NCI-H226 (cell line): ENCODE results near the gene ZNF683.
"Not testable (repeated sequence)": the region's sequence is repeated elsewhere in the genome, so short reads cannot be mapped to it uniquely, and the experiment has no call there.

Experiments
- DNase-seq: peaks from one replicate; pipeline ENCODE4 v3.0.0-alpha.2; 2015

ZNF683 gene

GRCh38 chr1:26372611-26373010 lies at the start of gene ZNF683:
Gene ZNF683 (minus strand): TSS chr1:26372750. CDS start chr1:26368571, 4,179 bp downstream.
- not testable (repeated sequence) for DNase-seq

DNA sequence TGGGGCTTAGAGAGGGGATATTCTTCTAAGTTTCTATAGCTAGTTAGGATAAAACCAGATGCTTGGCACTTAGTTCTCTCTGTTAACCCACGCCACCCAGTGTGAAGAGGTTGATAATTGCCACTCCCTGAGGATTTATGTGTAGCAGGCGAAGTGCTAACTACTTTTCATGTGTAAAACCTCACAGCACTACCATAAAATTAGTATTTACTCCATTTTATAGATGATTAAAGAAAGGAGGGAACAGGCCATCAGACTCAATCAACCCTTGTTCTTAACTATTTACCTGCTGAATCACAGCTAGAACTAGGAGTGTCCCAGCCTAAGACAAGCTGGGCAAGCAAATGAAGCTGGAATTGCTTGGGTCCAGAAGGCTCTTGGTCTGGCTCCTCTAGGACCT lies 46.9 kb upstream of the ZNF683 start:
- DNase-seq = no peak

DNA sequence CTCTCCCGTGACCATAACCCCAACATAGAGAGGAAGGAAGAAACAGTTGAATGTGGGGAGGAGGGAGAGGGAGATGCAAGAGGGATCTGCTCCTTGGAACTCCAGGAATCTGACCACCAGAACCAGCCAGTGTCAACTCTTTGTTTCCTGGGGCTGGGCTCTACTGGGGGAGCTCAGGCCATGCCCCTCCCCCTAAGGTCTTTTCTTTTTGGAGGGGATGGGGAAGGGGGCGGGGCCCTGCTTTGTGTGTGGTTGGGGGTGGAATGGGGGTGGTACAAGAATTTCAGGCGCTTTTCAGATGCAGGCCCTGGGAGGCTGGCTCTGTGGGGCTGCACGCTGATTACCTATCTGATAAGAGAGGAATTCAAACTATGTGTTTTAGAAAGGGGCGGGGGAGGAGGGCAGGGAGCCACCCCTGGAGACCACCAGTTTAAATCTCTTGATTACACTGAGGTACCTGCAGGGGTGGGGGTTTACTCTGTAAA lies 46.4 kb upstream of the ZNF683 start:
- peak; percentile 65 for DNase-seq

DNA sequence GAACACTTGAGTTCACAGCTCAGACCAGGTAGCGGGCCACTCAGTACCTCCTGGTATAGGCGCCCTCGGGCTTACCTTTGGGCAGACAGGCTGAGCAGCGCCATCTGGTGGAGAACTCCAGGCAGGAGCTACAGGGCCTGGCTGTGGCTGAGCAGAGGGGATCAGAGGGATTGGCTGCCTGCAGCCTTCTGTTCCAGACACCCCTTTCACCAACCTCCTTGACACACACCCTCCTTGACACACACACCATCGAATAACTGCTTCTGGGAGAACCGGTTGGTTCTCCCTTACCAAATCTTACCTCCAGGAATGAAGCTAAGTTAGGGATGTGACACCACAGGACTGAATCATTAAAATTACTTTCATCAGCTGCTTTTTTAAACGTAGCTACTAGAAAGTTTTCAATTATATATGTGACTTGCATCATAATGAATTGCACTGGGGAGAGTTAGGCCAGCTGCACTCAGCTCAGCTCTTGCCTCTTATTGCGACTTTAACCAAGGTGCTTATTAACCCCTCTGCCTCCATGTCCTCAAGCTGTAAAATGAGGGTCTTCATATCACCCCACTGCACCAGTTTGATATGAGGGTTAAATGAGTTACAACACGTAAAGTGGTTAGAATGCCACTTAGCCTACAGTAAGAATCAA lies 44.7 kb upstream of the ZNF683 start:
- peak; percentile 54 for DNase-seq

DNA sequence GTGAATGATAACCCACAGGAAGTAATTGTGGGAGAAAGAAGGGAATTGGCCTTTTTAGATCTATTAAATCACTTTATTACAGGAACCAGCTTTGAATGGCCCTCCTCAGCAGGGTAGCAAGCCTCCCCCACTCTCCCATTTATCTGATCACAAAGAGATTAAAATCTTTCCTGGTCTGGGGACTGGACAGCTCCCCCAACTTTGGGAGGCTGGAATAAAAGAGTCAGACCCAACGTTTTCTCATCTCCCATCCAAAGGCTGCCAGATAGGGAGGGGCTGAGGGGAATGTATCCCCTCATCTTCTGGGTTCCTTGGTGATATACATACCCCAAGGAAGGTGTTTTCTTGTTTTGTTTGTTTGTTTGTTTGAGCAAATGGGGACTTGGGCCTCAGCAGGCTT lies 40.5 kb upstream of the ZNF683 start:
- no peak for DNase-seq

- DNase-seq = no peak
These were observed 39.8 kb upstream of the ZNF683 start for GRCh38 chr1:26412180-26412840.

GRCh38 chr1:26411624-26412074 lies 39.1 kb upstream of the ZNF683 start:
- no peak for DNase-seq

GRCh38 chr1:26410706-26411623 lies 38.4 kb upstream of the ZNF683 start, which contains the start of gene LIN28A:
Gene LIN28A (plus strand): TSS chr1:26410817. CDS start chr1:26410892, 75 bp downstream.
- DNase-seq = no peak

GRCh38 chr1:26409191-26409807 lies 36.7 kb upstream of the ZNF683 start:
- DNase-seq = peak; percentile 43

- DNase-seq = peak; percentile 74
These were observed 36.1 kb upstream of the ZNF683 start for GRCh38 chr1:26408604-26409003.

DNA sequence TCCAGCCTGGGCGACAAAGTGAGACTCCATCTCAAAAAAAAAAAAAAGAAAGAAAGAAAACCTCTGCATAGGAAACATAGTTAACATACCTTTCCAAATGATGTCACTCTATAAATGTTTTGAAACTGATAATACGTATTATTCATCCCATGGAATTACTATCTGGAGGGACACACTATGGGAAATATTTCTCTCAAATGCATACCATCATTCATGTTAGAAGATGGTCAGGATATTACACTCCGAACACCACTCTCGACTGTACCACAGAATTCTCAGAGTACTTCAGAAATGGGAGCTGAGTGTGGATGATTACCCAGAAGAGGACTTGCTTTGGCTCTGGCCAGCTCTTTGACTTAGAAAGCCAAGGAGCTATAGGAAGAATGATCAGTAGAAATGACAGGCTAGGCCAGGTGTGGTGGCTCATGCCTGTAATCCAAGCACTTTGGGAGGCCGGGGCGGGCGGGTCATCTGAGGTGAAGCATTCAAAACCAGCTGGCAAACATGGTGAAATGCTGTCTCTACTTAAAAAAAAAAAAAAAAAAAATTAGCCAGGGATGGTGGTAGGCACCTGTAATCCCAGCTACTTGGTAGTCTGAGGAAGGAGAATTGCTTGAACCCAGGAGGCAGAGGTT lies 32.8 kb upstream of the ZNF683 start:
- DNase-seq = peak; percentile 75

DNA sequence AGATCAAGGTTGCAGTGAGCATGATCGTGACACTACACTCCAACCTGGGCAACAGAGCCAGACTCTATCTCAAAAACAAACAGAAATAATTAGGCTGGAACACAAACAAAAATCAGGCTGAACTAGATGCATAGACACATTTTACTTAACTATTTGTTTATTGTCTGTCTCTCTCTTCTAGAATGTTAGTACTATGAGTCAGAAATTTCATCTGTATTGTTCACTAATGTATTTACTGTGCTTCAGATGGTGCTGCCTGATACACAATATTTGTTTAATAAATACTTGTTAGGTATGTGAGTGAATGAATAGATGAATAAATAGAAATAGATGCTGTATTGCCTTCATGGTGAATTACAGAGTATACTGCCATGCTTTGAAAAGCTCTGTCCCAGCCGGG lies 32.1 kb upstream of the ZNF683 start:
- no peak for DNase-seq

DNA sequence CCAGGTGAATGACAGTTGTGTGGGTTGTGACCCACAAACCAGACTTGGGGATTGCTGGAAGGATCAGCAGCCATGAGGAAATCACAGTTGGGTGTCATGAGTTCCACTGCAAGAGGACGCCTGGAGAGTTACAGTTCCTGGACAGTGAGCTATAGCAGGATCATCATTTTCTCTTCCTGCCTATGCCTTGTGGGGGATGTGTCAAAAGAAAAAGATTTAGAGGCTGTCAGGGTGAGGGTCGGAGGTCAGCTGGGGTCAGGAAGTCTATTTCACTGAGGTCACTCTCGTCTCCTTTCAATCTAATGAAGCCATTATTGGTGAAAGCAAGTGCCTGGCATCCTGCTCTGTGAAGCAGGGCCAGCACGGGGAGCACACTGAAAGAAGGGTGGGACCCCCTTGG lies 31.1 kb upstream of the ZNF683 start:
- DNase-seq = no peak

DNA sequence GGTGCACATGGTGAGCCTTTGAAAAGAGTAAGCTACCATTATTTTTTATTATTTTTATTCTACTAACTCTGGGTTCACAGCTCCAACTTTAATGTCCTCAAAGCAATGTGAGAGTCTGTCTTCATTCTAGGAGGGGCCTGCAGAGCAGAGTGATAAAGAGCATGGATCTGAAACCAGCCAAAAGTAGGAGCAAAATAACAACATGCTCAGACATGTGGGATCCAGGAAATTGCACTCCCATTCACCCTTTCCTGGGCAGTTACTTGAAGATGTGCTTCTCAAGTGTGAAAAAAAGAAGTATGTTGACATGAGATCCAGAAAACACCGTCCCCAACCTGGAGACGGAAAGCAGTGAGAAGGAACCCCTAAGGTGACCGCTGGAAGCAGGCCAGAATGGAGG lies 29.3 kb upstream of the ZNF683 start:
- DNase-seq = no peak

GRCh38 chr1:26399034-26399433 lies 26.5 kb upstream of the ZNF683 start:
- DNase-seq = no peak

DNA sequence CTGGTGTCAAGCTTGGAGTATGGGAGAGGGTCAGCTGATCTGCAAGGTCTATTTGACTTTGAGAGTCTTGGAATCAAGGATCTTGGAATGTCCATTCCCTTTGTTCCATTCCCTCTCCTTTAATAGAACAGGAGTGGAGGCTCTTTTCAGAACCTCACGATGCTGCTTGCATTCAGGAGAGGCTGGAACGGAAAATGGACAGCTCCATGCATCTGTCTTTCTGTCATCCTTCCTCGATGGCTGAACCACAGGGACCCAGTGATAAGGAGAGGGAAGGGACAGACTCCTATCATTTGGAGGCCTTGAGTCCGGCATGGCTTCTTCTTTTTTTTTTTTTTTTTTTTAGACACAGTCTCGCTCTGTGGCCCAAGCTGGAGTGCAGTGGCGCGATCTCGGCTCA lies 23.2 kb upstream of the ZNF683 start:
- no peak for DNase-seq

GRCh38 chr1:26391450-26391849 lies 18.9 kb upstream of the ZNF683 start:
- DNase-seq = peak; percentile 70

DNA sequence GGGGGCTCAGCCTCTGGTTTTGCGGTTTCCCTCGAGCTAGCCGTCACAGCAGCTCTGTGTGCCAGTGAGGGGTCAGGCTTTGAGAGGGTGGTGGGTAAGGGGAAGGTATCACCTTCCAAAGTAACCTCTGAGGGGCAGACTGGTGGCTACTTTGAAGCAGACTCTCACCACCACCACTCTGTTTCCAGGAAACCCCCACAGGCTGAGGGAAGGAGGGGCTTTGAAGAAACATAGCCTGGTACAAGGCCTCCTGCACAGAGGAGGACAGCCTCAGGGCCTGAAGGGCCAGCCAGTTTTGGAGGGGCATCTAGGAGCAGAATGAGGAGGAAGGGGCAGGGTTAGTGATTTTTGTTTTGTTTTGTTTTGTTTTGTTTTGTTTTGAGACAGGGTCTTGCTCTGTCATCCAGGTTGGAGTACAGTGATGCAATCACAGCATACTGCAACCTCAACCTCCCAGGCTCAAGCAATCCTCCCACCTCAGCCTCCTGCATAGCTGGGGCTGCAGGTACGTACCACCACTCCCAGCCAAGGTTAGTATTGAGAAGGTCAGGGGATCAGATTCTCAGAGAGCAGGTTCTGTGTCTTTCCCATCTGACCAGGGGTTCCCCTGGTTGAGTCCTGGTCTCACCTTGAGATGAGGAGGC lies 17.2 kb upstream of the ZNF683 start:
- DNase-seq = no peak

DNA sequence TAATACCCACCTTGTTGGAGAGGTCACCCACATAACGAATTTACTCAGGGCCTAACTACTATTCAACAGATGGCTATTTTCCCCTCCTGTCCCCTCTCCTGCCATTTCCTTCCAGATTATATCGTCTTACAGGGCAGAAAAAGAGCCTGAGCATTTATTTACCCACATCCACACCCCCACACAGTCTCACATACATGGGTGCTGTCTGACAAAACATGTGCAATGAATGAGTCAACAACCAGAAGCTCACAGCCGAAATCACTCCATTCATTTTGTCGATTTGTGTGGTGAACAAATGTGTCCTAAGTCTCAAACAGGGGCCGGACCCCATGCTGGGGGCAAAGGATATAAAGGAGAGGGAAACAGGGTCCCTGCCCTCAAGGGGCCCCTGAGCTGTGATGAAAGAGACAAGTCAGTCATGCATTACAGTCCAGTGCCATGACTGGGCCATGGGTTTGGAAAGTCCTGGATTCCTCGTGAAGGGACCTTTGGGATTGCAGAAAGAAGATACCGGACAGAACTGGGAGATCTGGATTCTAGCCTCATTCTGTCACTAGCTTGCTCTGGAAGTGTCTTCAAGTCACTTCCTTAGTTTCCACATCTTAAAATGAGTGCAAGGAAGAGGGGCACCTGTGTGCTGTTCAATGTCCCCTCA lies 16.4 kb upstream of the ZNF683 start:
- DNase-seq = no peak

DNA sequence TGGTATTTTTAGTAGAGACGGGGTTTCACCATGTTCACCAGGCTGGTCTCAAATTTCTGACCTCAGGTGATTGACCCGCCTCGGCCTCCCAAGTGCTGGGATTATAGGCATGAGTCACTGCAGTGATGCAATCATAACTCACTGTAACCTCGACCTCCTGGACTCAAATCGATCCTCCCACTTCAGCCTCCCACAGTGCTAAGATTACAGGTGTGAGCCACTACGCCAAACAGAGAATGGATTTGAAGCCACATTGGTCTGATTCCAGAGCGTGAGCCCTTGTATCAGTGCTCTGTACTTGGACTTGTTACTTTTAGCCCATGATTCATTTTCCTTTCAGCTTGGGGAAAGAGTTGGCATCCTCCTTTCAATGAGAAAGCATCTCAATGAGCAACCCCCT lies 14.9 kb upstream of the ZNF683 start:
- DNase-seq = peak; percentile 86

DNA sequence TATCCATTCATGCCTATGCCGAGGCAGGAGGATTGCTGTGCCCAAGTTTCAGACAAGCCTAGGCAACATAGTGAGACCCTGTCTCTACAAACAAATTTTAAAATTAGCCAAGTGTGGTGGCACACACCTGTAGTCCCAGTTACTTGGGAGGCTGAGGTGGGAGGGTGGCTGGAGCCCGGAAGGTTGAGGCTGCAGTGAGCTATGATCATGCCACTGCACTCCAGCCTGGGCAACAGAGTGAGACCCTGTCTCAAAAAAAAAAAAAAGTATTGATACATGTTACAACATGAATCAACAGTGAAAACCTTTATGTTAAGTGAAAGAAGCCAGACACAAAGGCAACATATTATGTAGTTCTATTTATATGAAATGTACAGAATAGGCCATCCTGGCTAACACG lies 12.5 kb upstream of the ZNF683 start:
- DNase-seq = not testable (repeated sequence)
